Activated CD4-positive, alpha-beta T cell treated with anti-CD3 and anti-CD28 coated beads, Interleukin-2, amount 10 ng/mL, durations not matched to agents 24 days and 14 days (primary cell): ENCODE data around the gene FRMD1. TPM values are rescaled to one million over a fixed set of nuclear protein-coding genes. Genes with fewer than 3 reads are reported as not detected.

Experiments
- DNase-seq: peaks from one replicate; pipeline ENCODE4 v3.0.0; 2022
- H3K27ac Mint-ChIP-seq: one replicate; pipeline ENCODE4 v1.8.0; 2022; ENCODE audit warnings: mild to moderate bottlenecking, mixed read lengths
- H3K27me3 Mint-ChIP-seq: one replicate; pipeline ENCODE4 v1.8.0; 2022; ENCODE audit warnings: mixed read lengths
- H3K36me3 Mint-ChIP-seq: one replicate; pipeline ENCODE4 v1.8.0; 2022; ENCODE audit warnings: low read depth, mild to moderate bottlenecking, mixed read lengths
- H3K4me1 Mint-ChIP-seq: one replicate; pipeline ENCODE4 v1.8.0; 2021; ENCODE audit warnings: mixed read lengths
- H3K4me3 Mint-ChIP-seq: one replicate; pipeline ENCODE4 v1.8.0; 2022; ENCODE audit warnings: mild to moderate bottlenecking, moderate library complexity, mixed read lengths
- H3K9me3 Mint-ChIP-seq: one replicate; pipeline ENCODE4 v1.8.0; 2021; ENCODE audit warnings: mixed read lengths
- intact Hi-C: fragments of 100-400 bp; cut with micrococcal nuclease; formaldehyde crosslinking; loops from one replicate; pipeline ENCODE4 v1.15.1; 2023
- total RNA-seq: library from RNA; stranded (reverse); gene quantifications from 2 replicates; pipeline ENCODE4 v1.2.3, GENCODE V29; 2022

The FRMD1 gene
- total RNA-seq, 1 donor from 2014 or later: not detected

GRCh38 chr6:168095171-168095691 lies 16.2 kb upstream of the FRMD1 start:
- no peak for DNase-seq
- no peak overlapping the region for H3K4me3 Mint-ChIP-seq
- intact Hi-C loops: no loop called here
- no peaks in the 10 kb centered on the region for H3K4me1 Mint-ChIP-seq
- H3K36me3 Mint-ChIP-seq: no peaks in the 10 kb centered on the region
- no peak overlapping the region for H3K27ac Mint-ChIP-seq
- H3K9me3 Mint-ChIP-seq: peaks cover 4% of the 10 kb centered on the region
- peaks cover under 1% of the 10 kb centered on the region for H3K27me3 Mint-ChIP-seq

GRCh38 chr6:168093634-168094033 lies 14.6 kb upstream of the FRMD1 start:
- Mint-ChIP-seq H3K9me3 (peaks cover 4% of the 10 kb centered on the region), H3K4me1 (no peaks in the 10 kb centered on the region)
- DNase-seq: no peak

GRCh38 chr6:168093071-168093505 lies 14.1 kb upstream of the FRMD1 start:
- peaks cover 4% of the 10 kb centered on the region for H3K9me3 Mint-ChIP-seq
- no peak overlapping the region for H3K4me3 Mint-ChIP-seq
- H3K27me3 Mint-ChIP-seq: no peaks in the 10 kb centered on the region
- H3K27ac Mint-ChIP-seq: no peak overlapping the region
- intact Hi-C loops: no loop called here
- H3K36me3 Mint-ChIP-seq: no peaks in the 10 kb centered on the region
- H3K4me1 Mint-ChIP-seq: no peaks in the 10 kb centered on the region
- DNase-seq: no peak

More at GRCh38 chr6:168093634-168094033, 14.6 kb upstream of the FRMD1 start:
- H3K27me3 Mint-ChIP-seq: no peaks in the 10 kb centered on the region
- intact Hi-C loops: no loop called here
- H3K4me3 Mint-ChIP-seq: no peak overlapping the region
- H3K27ac Mint-ChIP-seq: no peak overlapping the region
- no peaks in the 10 kb centered on the region for H3K36me3 Mint-ChIP-seq

GRCh38 chr6:168092541-168092940 lies 13.5 kb upstream of the FRMD1 start:
- Mint-ChIP-seq H3K4me1 (no peaks in the 10 kb centered on the region), H3K27me3 (no peaks in the 10 kb centered on the region), H3K27ac (no peak overlapping the region), H3K4me3 (no peak overlapping the region), H3K36me3 (no peaks in the 10 kb centered on the region), H3K9me3 (peaks cover 4% of the 10 kb centered on the region)
- intact Hi-C loops: no loop called here
- DNase-seq: no peak

- no peak overlapping the region for H3K4me3 Mint-ChIP-seq
- peaks cover 4% of the 10 kb centered on the region for H3K9me3 Mint-ChIP-seq
- H3K27ac Mint-ChIP-seq: no peak overlapping the region
- H3K27me3 Mint-ChIP-seq: no peaks in the 10 kb centered on the region
- H3K36me3 Mint-ChIP-seq: no peaks in the 10 kb centered on the region
- intact Hi-C loops: no loop called here
- DNase-seq: no peak
- no peaks in the 10 kb centered on the region for H3K4me1 Mint-ChIP-seq
Observed at GRCh38 chr6:168091381-168092264, 12.6 kb upstream of the FRMD1 start.

- no peaks in the 10 kb centered on the region for H3K36me3 Mint-ChIP-seq
- no peak overlapping the region for H3K4me3 Mint-ChIP-seq
- no peaks in the 10 kb centered on the region for H3K27me3 Mint-ChIP-seq
- no peaks in the 10 kb centered on the region for H3K4me1 Mint-ChIP-seq
- DNase-seq: no peak
- H3K27ac Mint-ChIP-seq: no peak overlapping the region
- peaks cover 4% of the 10 kb centered on the region for H3K9me3 Mint-ChIP-seq
- intact Hi-C loops: no loop called here
Observed at GRCh38 chr6:168090706-168091105, 11.7 kb upstream of the FRMD1 start.

GRCh38 chr6:168090064-168090690 lies 11.2 kb upstream of the FRMD1 start:
- no peak for DNase-seq
- Mint-ChIP-seq H3K36me3 (no peaks in the 10 kb centered on the region), H3K4me3 (no peak overlapping the region), H3K4me1 (no peaks in the 10 kb centered on the region), H3K27me3 (no peaks in the 10 kb centered on the region), H3K27ac (no peak overlapping the region), H3K9me3 (peaks cover 4% of the 10 kb centered on the region)
- intact Hi-C loops: no loop called here

- no peak for DNase-seq
- Mint-ChIP-seq H3K4me3 (no peak overlapping the region), H3K27me3 (no peaks in the 10 kb centered on the region), H3K27ac (no peak overlapping the region), H3K9me3 (peaks cover 4% of the 10 kb centered on the region), H3K36me3 (no peaks in the 10 kb centered on the region), H3K4me1 (no peaks in the 10 kb centered on the region)
- intact Hi-C loops: no loop called here
Observed at GRCh38 chr6:168089186-168090063, 10.4 kb upstream of the FRMD1 start.

GRCh38 chr6:168088161-168089053 lies 9.4 kb upstream of the FRMD1 start:
- Mint-ChIP-seq H3K27ac (no peak overlapping the region), H3K4me1 (no peaks in the 10 kb centered on the region), H3K27me3 (no peaks in the 10 kb centered on the region), H3K4me3 (no peak overlapping the region), H3K36me3 (no peaks in the 10 kb centered on the region), H3K9me3 (peaks cover 4% of the 10 kb centered on the region)
- intact Hi-C loops: no loop called here
- no peak for DNase-seq

- Mint-ChIP-seq H3K4me1 (no peaks in the 10 kb centered on the region), H3K4me3 (no peak overlapping the region), H3K36me3 (no peaks in the 10 kb centered on the region), H3K27me3 (no peaks in the 10 kb centered on the region), H3K9me3 (peaks cover under 1% of the 10 kb centered on the region), H3K27ac (no peak overlapping the region)
- intact Hi-C loops: no loop called here
- DNase-seq: no peak
Observed at GRCh38 chr6:168087436-168088160, 8.6 kb upstream of the FRMD1 start.

- H3K4me1 Mint-ChIP-seq: no peaks in the 10 kb centered on the region
- intact Hi-C loops: no loop called here
- no peak for DNase-seq
- H3K27ac Mint-ChIP-seq: no peak overlapping the region
- no peaks in the 10 kb centered on the region for H3K36me3 Mint-ChIP-seq
- H3K27me3 Mint-ChIP-seq: no peaks in the 10 kb centered on the region
- H3K9me3 Mint-ChIP-seq: no peaks in the 10 kb centered on the region
- no peak overlapping the region for H3K4me3 Mint-ChIP-seq
Observed at GRCh38 chr6:168086616-168087015, 7.6 kb upstream of the FRMD1 start.

- Mint-ChIP-seq H3K27me3 (no peaks in the 10 kb centered on the region), H3K36me3 (no peaks in the 10 kb centered on the region), H3K4me3 (no peak overlapping the region), H3K4me1 (no peaks in the 10 kb centered on the region), H3K9me3 (no peaks in the 10 kb centered on the region), H3K27ac (no peak overlapping the region)
- intact Hi-C loops: no loop called here
- DNase-seq: no peak
Observed at GRCh38 chr6:168086066-168086465, 7.1 kb upstream of the FRMD1 start.
